Measurements from ENCODE around the gene DHX58.
"Not testable (repeated sequence)": the region's sequence is repeated elsewhere in the genome, so short reads cannot be mapped to it uniquely, and the experiment has no call there.

DHX58 gene

GRCh38 chr17:42142371-42142896 is 29.9 kb upstream of the DHX58 start:
- TF ChIP-seq CTCF (IDR thresholded peaks at IDR 0.05; ENCODE audit: low read depth, low read length, missing control alignments): no peak
- DNase-seq (ENCODE audit: extremely low read depth, low read depth): no peak
- no peak overlapping the region for H3K4me3 ChIP-seq (replicated peaks; ENCODE audit: low read depth, low read length)

GRCh38 chr17:42141382-42141781 is 28.9 kb upstream of the DHX58 start:
- TF ChIP-seq CTCF (IDR thresholded peaks at IDR 0.05; ENCODE audit: low read depth, low read length, missing control alignments): no peak
- no peak for DNase-seq (ENCODE audit: extremely low read depth, low read depth)
- H3K4me3 ChIP-seq (replicated peaks; ENCODE audit: low read depth, low read length): no peak overlapping the region

- DNase-seq (ENCODE audit: extremely low read depth, low read depth); H3K4me3 ChIP-seq (replicated peaks; ENCODE audit: low read depth, low read length): not testable (repeated sequence)
These were observed 28.2 kb upstream of the DHX58 start for GRCh38 chr17:42140690-42141089.

- TF ChIP-seq CTCF (IDR thresholded peaks at IDR 0.05; ENCODE audit: low read depth, low read length, missing control alignments): no peak
- DNase-seq (ENCODE audit: extremely low read depth, low read depth): no peak
- H3K4me3 ChIP-seq (replicated peaks; ENCODE audit: low read depth, low read length): no peak overlapping the region
These were observed 26.4 kb upstream of the DHX58 start for GRCh38 chr17:42138749-42139492.

GRCh38 chr17:42136654-42137051 is 24.1 kb upstream of the DHX58 start:
- TF ChIP-seq CTCF (IDR thresholded peaks at IDR 0.05; ENCODE audit: low read depth, low read length, missing control alignments): no peak
- no peak for DNase-seq (ENCODE audit: extremely low read depth, low read depth)
- no peak overlapping the region for H3K4me3 ChIP-seq (replicated peaks; ENCODE audit: low read depth, low read length)

GRCh38 chr17:42135664-42136653 is 23.4 kb upstream of the DHX58 start:
- no peak for TF ChIP-seq CTCF (IDR thresholded peaks at IDR 0.05; ENCODE audit: low read depth, low read length, missing control alignments)
- no peak for DNase-seq (ENCODE audit: extremely low read depth, low read depth)
- H3K4me3 ChIP-seq (replicated peaks; ENCODE audit: low read depth, low read length): no peak overlapping the region

- no peak for DNase-seq (ENCODE audit: extremely low read depth, low read depth)
- H3K4me3 ChIP-seq (replicated peaks; ENCODE audit: low read depth, low read length): no peak overlapping the region
- no peak for TF ChIP-seq CTCF (IDR thresholded peaks at IDR 0.05; ENCODE audit: low read depth, low read length, missing control alignments)
These were observed 22.6 kb upstream of the DHX58 start for GRCh38 chr17:42135151-42135550.
